HL-60 (cell line): ENCODE data around the gene PIP5K1C.

Experiments
- DNase-seq, 2 experiments: peaks; one replicate each; pipeline ENCODE4 v3.0.0-alpha.2; 2010 to 2020; ENCODE audit warnings: low read depth in 1 of 2, low spot score in 1 of 2
- H3K27ac ChIP-seq: fragments of 250-450 bp; sonication (Bioruptor Pico); replicated peaks from 2 replicates; pipeline ENCODE4 v1.5.1; 2020; ENCODE audit warnings: mild to moderate bottlenecking, moderate library complexity
- H3K27me3 ChIP-seq: fragments of 250-450 bp; sonication (Bioruptor Pico); 2 replicates; pipeline ENCODE4 v1.5.1; 2021; ENCODE audit warnings: mild to moderate bottlenecking, moderate library complexity; ENCODE audit not compliant: insufficient read depth, poor library complexity, severe bottlenecking
- H3K4me3 ChIP-seq: replicated peaks from 2 replicates; pipeline ENCODE4 v1.5.1; 2011; ENCODE audit warnings: mild to moderate bottlenecking, control low read depth, low read length; ENCODE audit not compliant: insufficient read depth
- GABPA ChIP-seq: IDR thresholded peaks from 2 replicates; pipeline ENCODE4 v1.6.1; 2012; ENCODE audit warnings: low read depth
- POLR2AphosphoS5 ChIP-seq: IDR thresholded peaks from 2 replicates; pipeline ENCODE4 v1.6.1; 2012; ENCODE audit warnings: low read depth
- REST ChIP-seq: IDR thresholded peaks from 2 replicates; pipeline ENCODE4 v1.6.1; 2012; ENCODE audit warnings: low read depth; ENCODE audit not compliant: insufficient replicate concordance
- SPI1 ChIP-seq: IDR thresholded peaks from 2 replicates; pipeline ENCODE4 v1.6.1; 2012; ENCODE audit warnings: low read depth, mild to moderate bottlenecking, borderline replicate concordance
- TF ChIP-seq, protein P1 (sequence below): IDR thresholded peaks from one replicate; pipeline ENCODE4 v1.5.1; 2011; ENCODE audit warnings: low read length, control low read depth, inconsistent platforms; ENCODE audit not compliant: insufficient read depth

Gene PIP5K1C

DNA sequence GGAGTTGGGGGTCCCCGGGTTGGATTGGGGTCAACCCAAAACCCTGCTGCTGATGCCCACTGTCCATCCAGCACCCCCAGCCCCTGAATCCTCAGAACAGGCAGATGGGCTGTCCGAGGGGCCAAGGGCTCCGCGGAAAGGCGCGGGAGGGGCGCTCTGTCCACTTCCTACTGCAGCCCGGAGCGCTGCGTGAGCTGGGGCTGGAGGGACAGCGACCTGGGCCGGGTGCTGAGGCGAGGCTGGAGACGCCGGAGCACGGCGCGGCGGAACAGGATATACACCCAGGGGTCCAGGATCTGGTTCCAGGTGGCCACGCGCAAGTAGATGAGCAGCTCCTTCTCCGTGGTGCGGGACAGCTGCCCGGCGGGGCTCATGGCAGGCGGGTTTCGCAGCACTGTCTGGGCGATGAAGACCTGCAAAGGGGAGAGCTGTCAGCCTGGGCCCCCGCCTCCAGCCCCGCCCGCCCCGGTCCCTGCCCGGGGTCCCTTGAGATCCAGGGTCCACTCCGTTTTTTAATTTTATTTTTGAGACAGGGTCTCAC, 104.7 kb downstream of the PIP5K1C start:
- TF ChIP-seq POLR2AphosphoS5 (no peak), REST (no peak), SPI1 (no peak), GABPA (no peak)
- TF ChIP-seq, protein P1, sequence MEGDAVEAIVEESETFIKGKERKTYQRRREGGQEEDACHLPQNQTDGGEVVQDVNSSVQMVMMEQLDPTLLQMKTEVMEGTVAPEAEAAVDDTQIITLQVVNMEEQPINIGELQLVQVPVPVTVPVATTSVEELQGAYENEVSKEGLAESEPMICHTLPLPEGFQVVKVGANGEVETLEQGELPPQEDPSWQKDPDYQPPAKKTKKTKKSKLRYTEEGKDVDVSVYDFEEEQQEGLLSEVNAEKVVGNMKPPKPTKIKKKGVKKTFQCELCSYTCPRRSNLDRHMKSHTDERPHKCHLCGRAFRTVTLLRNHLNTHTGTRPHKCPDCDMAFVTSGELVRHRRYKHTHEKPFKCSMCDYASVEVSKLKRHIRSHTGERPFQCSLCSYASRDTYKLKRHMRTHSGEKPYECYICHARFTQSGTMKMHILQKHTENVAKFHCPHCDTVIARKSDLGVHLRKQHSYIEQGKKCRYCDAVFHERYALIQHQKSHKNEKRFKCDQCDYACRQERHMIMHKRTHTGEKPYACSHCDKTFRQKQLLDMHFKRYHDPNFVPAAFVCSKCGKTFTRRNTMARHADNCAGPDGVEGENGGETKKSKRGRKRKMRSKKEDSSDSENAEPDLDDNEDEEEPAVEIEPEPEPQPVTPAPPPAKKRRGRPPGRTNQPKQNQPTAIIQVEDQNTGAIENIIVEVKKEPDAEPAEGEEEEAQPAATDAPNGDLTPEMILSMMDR: no peak
- DNase-seq: no peak
- Histone ChIP-seq H3K4me3 (no peak overlapping the region), H3K27me3 (peaks cover 2% of the 10 kb centered on the region), H3K27ac (no peak overlapping the region)

DNA sequence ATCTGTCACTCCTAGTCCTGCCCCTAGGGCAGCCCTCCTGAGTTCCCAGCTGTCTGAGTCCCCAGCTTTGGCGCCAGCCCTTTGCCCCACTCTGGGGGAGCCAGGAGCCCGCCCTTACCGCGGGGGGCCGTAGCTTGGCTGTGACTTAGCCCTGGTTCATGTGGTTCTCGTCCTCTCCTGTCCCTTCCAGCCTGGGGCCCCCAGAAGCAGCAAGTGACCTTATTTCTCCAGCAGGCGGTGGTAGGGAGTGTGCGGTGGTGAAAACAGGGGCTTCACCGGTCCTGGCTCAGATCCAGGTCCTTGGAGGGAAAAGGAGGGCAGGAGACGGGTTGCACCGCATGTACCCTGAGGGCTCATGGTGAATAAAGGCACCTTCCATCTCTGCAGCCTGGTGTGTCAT, 107.1 kb downstream of the PIP5K1C start:
- DNase-seq: no peak
- Histone ChIP-seq H3K4me3 (no peak overlapping the region), H3K27ac (no peak overlapping the region), H3K27me3 (peaks cover 2% of the 10 kb centered on the region)
- no peak for TF ChIP-seq POLR2AphosphoS5
- TF ChIP-seq SPI1: no peak
- TF ChIP-seq, protein P1: no peak
- TF ChIP-seq REST: no peak
- TF ChIP-seq GABPA: no peak

DNA sequence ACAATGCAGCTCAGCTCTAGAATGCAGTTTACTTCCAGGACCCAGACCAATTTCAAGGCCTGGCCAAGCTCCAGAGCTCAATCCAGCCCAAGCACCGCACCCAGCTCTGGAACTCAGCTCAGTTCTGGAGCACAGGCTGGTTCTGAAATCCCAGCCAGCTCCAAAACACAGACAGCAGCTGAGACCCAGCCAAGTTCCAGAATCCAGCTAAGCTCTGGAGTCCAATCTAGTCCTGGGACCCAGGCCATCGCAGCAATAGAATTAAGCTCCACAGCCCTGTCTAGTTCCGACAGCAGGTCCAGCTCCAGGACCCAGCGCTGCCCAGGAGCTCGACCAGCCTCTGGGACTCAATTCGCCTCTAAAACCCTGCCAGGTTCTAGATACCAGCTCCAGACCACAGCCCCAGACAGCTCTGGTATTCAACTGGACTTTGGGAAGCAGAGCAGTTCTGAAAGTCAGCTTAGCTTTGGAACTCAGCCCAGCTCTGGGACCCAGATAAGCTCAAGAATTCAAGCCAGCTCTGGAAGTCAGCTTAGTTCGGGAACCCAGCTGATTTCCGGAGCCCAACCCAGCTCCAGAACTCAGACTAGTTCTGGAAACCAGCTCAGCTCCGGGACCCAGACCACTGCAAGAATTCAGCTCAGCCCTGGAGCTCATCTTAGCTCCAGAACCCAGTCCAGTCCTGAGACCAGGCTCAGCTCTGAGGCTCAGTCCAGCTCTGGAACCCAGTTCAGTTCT, 108.2 kb downstream of the PIP5K1C start:
- Histone ChIP-seq H3K4me3 (no peak overlapping the region), H3K27ac (no peak overlapping the region), H3K27me3 (peaks cover 2% of the 10 kb centered on the region)
- TF ChIP-seq POLR2AphosphoS5 (no peak), REST (no peak), SPI1 (no peak), GABPA (no peak)
- TF ChIP-seq, protein P1: no peak
- DNase-seq: no peak
